Activated T-cell treated with anti-CD3 and anti-CD28 coated beads, Interleukin-2, amount 50 U/mL, for 24 hours (primary cell): ENCODE data around the gene DENND1A.

Experiments
- DNase-seq: peaks from one replicate; pipeline ENCODE4 v3.0.0-alpha.2; 2020
- H3K27ac Mint-ChIP-seq: 2 replicates; pipeline ENCODE4 v1.8.0; 2020; ENCODE audit warnings: mild to moderate bottlenecking, mixed read lengths
- H3K27me3 Mint-ChIP-seq: 2 replicates; pipeline ENCODE4 v1.8.0; 2020; ENCODE audit warnings: mixed read lengths
- H3K36me3 Mint-ChIP-seq: 2 replicates; pipeline ENCODE4 v1.8.0; 2020; ENCODE audit warnings: low read depth, mixed read lengths
- H3K4me1 Mint-ChIP-seq: 2 replicates; pipeline ENCODE4 v1.8.0; 2020; ENCODE audit warnings: low read depth, mixed read lengths
- H3K4me3 Mint-ChIP-seq: 2 replicates; pipeline ENCODE4 v1.8.0; 2020; ENCODE audit warnings: mild to moderate bottlenecking, moderate library complexity, mixed read lengths
- H3K9me3 Mint-ChIP-seq: 2 replicates; pipeline ENCODE4 v1.8.0; 2020; ENCODE audit warnings: mixed read lengths

Gene DENND1A

GRCh38 chr9:123371805-123372590 is 557.9 kb downstream of the DENND1A start:
- no peaks in the 10 kb centered on the region for H3K36me3 Mint-ChIP-seq
- peaks cover 7% of the 10 kb centered on the region for H3K4me1 Mint-ChIP-seq
- DNase-seq = no peak
- no peak overlapping the region for H3K27ac Mint-ChIP-seq
- no peak overlapping the region for H3K4me3 Mint-ChIP-seq
- peaks cover 60% of the 10 kb centered on the region for H3K27me3 Mint-ChIP-seq
- no peaks in the 10 kb centered on the region for H3K9me3 Mint-ChIP-seq

- peaks cover 56% of the 10 kb centered on the region for H3K27me3 Mint-ChIP-seq
- no peaks in the 10 kb centered on the region for H3K36me3 Mint-ChIP-seq
- H3K9me3 Mint-ChIP-seq = no peaks in the 10 kb centered on the region
- no peak overlapping the region for H3K27ac Mint-ChIP-seq
- peaks cover 7% of the 10 kb centered on the region for H3K4me1 Mint-ChIP-seq
- DNase-seq = no peak
- H3K4me3 Mint-ChIP-seq = no peak overlapping the region
Observed at GRCh38 chr9:123371228-123371584, 558.7 kb downstream of the DENND1A start.

DNA sequence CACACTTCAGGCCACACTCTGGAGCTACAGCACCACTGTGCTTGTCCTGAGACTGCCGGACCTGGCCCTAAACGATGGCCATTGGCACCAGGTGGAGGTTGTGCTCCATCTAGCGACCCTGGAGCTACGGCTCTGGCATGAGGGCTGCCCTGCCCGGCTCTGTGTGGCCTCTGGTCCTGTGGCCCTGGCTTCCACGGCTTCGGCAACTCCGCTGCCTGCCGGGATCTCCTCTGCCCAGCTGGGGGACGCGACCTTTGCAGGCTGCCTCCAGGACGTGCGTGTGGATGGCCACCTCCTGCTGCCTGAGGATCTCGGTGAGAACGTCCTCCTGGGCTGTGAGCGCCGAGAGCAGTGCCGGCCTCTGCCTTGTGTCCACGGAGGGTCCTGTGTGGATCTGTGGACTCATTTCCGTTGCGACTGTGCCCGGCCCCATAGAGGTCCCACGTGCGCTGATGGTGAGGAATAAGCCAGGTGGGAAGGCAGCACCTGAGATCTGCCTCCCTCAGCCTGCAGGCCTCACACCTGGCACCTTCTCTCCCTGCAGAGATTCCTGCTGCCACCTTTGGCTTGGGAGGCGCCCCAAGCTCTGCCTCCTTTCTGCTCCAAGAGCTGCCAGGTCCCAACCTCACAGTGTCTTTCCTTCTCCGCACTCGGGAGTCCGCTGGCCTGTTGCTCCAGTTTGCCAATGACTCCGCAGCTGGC is 559.2 kb downstream of the DENND1A start:
- Mint-ChIP-seq H3K9me3 (no peaks in the 10 kb centered on the region), H3K27me3 (peaks cover 56% of the 10 kb centered on the region), H3K4me3 (no peak overlapping the region), H3K27ac (no peak overlapping the region), H3K4me1 (peaks cover 7% of the 10 kb centered on the region), H3K36me3 (no peaks in the 10 kb centered on the region)
- DNase-seq = no peak

DNA sequence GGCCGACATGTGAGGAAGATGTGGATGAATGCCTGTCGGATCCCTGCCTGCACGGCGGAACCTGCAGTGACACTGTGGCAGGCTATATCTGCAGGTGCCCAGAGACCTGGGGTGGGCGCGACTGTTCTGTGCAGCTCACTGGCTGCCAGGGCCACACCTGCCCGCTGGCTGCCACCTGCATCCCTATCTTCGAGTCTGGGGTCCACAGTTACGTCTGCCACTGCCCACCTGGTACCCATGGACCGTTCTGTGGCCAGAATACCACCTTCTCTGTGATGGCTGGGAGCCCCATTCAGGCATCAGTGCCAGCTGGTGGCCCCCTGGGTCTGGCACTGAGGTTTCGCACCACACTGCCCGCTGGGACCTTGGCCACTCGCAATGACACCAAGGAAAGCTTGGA is 559.8 kb downstream of the DENND1A start:
- Mint-ChIP-seq H3K4me3 (no peak overlapping the region), H3K9me3 (no peaks in the 10 kb centered on the region), H3K27ac (no peak overlapping the region), H3K4me1 (peaks cover 5% of the 10 kb centered on the region), H3K27me3 (peaks cover 52% of the 10 kb centered on the region), H3K36me3 (no peaks in the 10 kb centered on the region)
- DNase-seq = no peak

DNA sequence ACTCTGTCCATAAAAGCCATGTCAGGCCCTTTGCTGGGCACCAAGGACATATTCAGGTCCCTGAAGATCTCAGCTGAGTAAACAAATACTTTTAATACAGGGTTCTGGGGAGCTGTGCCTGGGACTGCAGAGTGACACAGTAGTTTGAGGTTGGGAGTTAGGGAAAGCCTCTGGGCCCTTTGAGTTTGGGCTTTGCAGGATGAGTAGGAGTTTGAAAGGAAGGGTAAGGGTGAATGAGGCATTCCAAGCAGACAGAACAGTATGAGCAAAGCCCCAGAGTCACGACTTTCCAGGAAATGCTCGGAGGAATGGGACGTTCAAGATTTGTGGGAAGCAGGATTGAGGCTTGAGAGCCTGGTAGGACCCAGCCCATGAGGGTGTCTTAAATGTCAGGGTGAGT is 560.6 kb downstream of the DENND1A start:
- Mint-ChIP-seq H3K9me3 (no peaks in the 10 kb centered on the region), H3K27ac (no peak overlapping the region), H3K4me1 (peaks cover 5% of the 10 kb centered on the region), H3K4me3 (no peak overlapping the region), H3K36me3 (no peaks in the 10 kb centered on the region), H3K27me3 (peaks cover 44% of the 10 kb centered on the region)
- DNase-seq = no peak

- Mint-ChIP-seq H3K27me3 (peaks cover 37% of the 10 kb centered on the region), H3K27ac (no peak overlapping the region), H3K36me3 (no peaks in the 10 kb centered on the region), H3K9me3 (no peaks in the 10 kb centered on the region), H3K4me3 (no peak overlapping the region), H3K4me1 (peaks cover 4% of the 10 kb centered on the region)
- DNase-seq = no peak
Observed at GRCh38 chr9:123368536-123369153, 561.3 kb downstream of the DENND1A start.

- DNase-seq = no peak
- no peaks in the 10 kb centered on the region for H3K36me3 Mint-ChIP-seq
- H3K27me3 Mint-ChIP-seq = peaks cover 36% of the 10 kb centered on the region
- no peak overlapping the region for H3K27ac Mint-ChIP-seq
- no peaks in the 10 kb centered on the region for H3K9me3 Mint-ChIP-seq
- peaks cover 4% of the 10 kb centered on the region for H3K4me1 Mint-ChIP-seq
- H3K4me3 Mint-ChIP-seq = no peak overlapping the region
Observed at GRCh38 chr9:123368023-123368422, 561.9 kb downstream of the DENND1A start.

DNA sequence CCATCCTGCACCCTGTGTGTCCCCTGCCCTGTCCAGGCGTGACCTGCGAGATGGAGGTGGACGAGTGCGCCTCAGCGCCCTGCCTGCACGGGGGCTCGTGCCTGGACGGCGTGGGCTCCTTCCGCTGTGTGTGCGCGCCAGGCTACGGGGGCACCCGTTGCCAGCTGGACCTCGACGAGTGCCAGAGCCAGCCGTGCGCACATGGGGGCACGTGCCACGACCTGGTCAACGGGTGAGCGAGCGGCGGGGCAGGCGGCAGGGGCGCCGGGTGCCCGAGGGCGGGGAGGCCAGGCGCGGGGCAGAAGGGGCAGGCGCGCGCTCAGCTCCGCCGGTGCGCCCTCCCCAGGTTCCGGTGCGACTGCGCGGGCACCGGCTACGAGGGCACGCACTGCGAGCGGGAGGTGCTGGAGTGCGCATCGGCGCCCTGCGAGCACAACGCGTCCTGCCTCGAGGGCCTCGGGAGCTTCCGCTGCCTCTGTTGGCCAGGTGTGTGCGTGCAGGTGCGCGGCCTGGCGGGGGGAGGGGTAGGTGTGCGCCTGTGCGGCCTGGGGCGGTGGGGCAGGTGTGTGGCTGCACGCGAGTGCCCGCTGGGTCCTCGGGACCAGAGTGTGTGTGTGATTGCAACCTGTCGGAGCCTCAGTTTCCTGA is 563.9 kb downstream of the DENND1A start:
- no peak overlapping the region for H3K4me3 Mint-ChIP-seq
- no peak overlapping the region for H3K27ac Mint-ChIP-seq
- peaks cover 17% of the 10 kb centered on the region for H3K27me3 Mint-ChIP-seq
- H3K36me3 Mint-ChIP-seq = no peaks in the 10 kb centered on the region
- DNase-seq = no peak
- peaks cover 2% of the 10 kb centered on the region for H3K4me1 Mint-ChIP-seq
- no peaks in the 10 kb centered on the region for H3K9me3 Mint-ChIP-seq

GRCh38 chr9:123365287-123365880 is 564.5 kb downstream of the DENND1A start:
- Mint-ChIP-seq H3K9me3 (no peaks in the 10 kb centered on the region), H3K27ac (no peak overlapping the region), H3K36me3 (no peaks in the 10 kb centered on the region), H3K4me3 (no peak overlapping the region), H3K4me1 (peaks cover 5% of the 10 kb centered on the region), H3K27me3 (peaks cover 12% of the 10 kb centered on the region)
- no peak for DNase-seq

- Mint-ChIP-seq H3K36me3 (no peaks in the 10 kb centered on the region), H3K9me3 (no peaks in the 10 kb centered on the region), H3K27me3 (peaks cover 6% of the 10 kb centered on the region), H3K4me3 (no peak overlapping the region), H3K27ac (no peak overlapping the region), H3K4me1 (peaks cover 14% of the 10 kb centered on the region)
- DNase-seq = no peak
Observed at GRCh38 chr9:123364241-123364824, 565.6 kb downstream of the DENND1A start.

GRCh38 chr9:123362856-123363255 is 567.1 kb downstream of the DENND1A start:
- Mint-ChIP-seq H3K27me3 (peaks cover 5% of the 10 kb centered on the region), H3K4me1 (peaks cover 24% of the 10 kb centered on the region), H3K4me3 (no peak overlapping the region), H3K27ac (no peak overlapping the region), H3K9me3 (no peaks in the 10 kb centered on the region), H3K36me3 (no peaks in the 10 kb centered on the region)
- no peak for DNase-seq

GRCh38 chr9:123361731-123362510 is 568.0 kb downstream of the DENND1A start:
- H3K9me3 Mint-ChIP-seq = no peaks in the 10 kb centered on the region
- no peak for DNase-seq
- H3K4me1 Mint-ChIP-seq = peaks cover 24% of the 10 kb centered on the region
- H3K27ac Mint-ChIP-seq = no peak overlapping the region
- no peaks in the 10 kb centered on the region for H3K27me3 Mint-ChIP-seq
- H3K36me3 Mint-ChIP-seq = no peaks in the 10 kb centered on the region
- no peak overlapping the region for H3K4me3 Mint-ChIP-seq

DNA sequence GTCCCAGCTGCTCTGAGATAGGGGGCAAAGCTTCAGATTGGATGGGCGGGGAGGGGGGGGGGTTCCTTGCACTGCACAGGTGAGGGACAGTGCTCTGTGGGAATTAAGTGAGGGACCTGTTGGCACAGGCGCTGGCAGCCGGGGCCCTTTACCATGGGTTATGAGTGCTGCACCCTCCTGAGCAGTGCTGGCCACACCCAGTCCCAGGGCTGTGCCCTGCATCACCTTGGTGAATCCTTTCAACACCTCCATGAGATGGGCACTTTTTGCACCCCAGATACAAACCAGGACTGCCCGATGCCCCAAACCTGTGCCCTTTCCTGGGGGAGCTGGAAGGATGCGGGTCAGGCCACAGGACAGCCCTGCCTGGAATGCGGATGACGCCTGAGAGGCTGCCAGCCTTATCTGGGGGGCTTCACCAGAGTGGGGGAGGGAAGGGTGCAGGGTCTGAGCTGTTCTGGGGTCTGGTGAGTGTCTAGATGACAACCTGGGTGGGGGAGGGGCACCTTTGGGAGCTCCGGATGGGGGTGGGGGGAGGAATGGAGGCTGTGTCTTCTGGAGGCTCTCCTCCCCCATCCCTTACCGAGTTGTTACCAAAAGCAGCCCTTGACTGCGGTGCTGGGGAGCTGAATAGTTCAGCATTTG is 568.7 kb downstream of the DENND1A start:
- no peak overlapping the region for H3K4me3 Mint-ChIP-seq
- peaks cover 24% of the 10 kb centered on the region for H3K4me1 Mint-ChIP-seq
- no peaks in the 10 kb centered on the region for H3K9me3 Mint-ChIP-seq
- no peaks in the 10 kb centered on the region for H3K27me3 Mint-ChIP-seq
- no peak for DNase-seq
- H3K27ac Mint-ChIP-seq = no peak overlapping the region
- H3K36me3 Mint-ChIP-seq = no peaks in the 10 kb centered on the region
